K562 (cell line): Measurements from ENCODE around the gene DDAH2. TPM values are rescaled to one million over a fixed set of nuclear protein-coding genes. Genes with fewer than 3 reads are reported as not detected.
A peak's percentile ranks its signal among the peaks of the same experiment; 100 is the strongest.

ENCODE experiments used
- FOXJ2 ChIP-seq: fragments of 200-800 bp; sonication (Bioruptor generic); IDR thresholded peaks from 2 replicates; pipeline ENCODE4 v1.6.1; 2016; ENCODE audit warnings: missing genetic modification characterization, missing compliant biosample characterization
- HBP1 ChIP-seq: fragments of 450-650 bp; formaldehyde crosslinking; IDR thresholded peaks from 2 replicates; pipeline ENCODE4 v1.4.0; 2022; ENCODE audit warnings: missing genetic modification characterization
- KLF6 ChIP-seq: fragments of 250-450 bp; sonication (Bioruptor Pico); IDR thresholded peaks from 2 replicates; pipeline ENCODE4 v1.4.0; 2020; ENCODE audit warnings: mild to moderate bottlenecking, moderate library complexity, borderline replicate concordance
- NR2F6 ChIP-seq: fragments of 450-650 bp; formaldehyde crosslinking; IDR thresholded peaks from 2 replicates; pipeline ENCODE4 v1.4.0; 2020; ENCODE audit warnings: mild to moderate bottlenecking
- PML ChIP-seq: IDR thresholded peaks from 2 replicates; pipeline ENCODE4 v1.6.1; 2012; ENCODE audit warnings: low read length, inconsistent platforms
- PTRF ChIP-seq: fragments of 450-650 bp; IDR thresholded peaks from 2 replicates; pipeline ENCODE4 v1.6.1; 2016; ENCODE audit warnings: mild to moderate bottlenecking, missing genetic modification characterization, missing compliant biosample characterization
- RFX5 ChIP-seq: IDR thresholded peaks from 2 replicates; pipeline ENCODE4 v1.6.1; 2011; ENCODE audit warnings: low read depth, mild to moderate bottlenecking, improper control_type of control experiment, low read length
- RFX7 ChIP-seq: fragments of 250-450 bp; sonication (Bioruptor Pico); IDR thresholded peaks from 2 replicates; pipeline ENCODE4 v1.5.1; 2021; ENCODE audit warnings: mild to moderate bottlenecking
- SRSF1 ChIP-seq: fragments of 200-400 bp; formaldehyde crosslinking; IDR thresholded peaks from 2 replicates; pipeline ENCODE4 v1.6.1; 2017; ENCODE audit warnings: mild to moderate bottlenecking, low read depth, low read length, moderate library complexity
- ZNF444 ChIP-seq: fragments of 250-450 bp; sonication (Bioruptor Pico); IDR thresholded peaks from 2 replicates; pipeline ENCODE4 v1.4.0; 2020; ENCODE audit warnings: mild to moderate bottlenecking, moderate library complexity
- ZNF75A ChIP-seq: fragments of 450-650 bp; formaldehyde crosslinking; IDR thresholded peaks from 2 replicates; pipeline ENCODE4 v1.4.0; 2020; ENCODE audit warnings: mild to moderate bottlenecking
- polyA plus RNA-seq, 8 experiments: library from polyadenylated mRNA; depleted of rRNA in 4 of 8; stranded (reverse) in 5 of 8; unstranded in 3 of 8; fragments of >200 nt; fragmentation: Nextera tagmentation in 2 of 8; fragmentation: Illumina TruSeq in 1 of 8; extraction: Ambion mirVana in 2 of 8; extraction: Trizol in 1 of 8; gene quantifications; 2 replicates each; pipeline versions ENCODE4 v1.2.1 to v1.2.3, GENCODE V29; 2011 to 2014; ENCODE audit warnings: inconsistent platforms in 1 of 8, missing spikeins in 1 of 8
- total RNA-seq, 7 experiments: library from RNA; depleted of rRNA in 6 of 7; stranded (reverse); fragments of >200 nt in 6 of 7; fragmentation: Illumina TruSeq in 2 of 7; extraction: Trizol in 2 of 7; gene quantifications; 2 replicates each; pipeline versions ENCODE4 v1.2.1 to v1.2.3, GENCODE V29; 2011 to 2021; ENCODE audit warnings: low replicate concordance in 1 of 7
- TF ChIP-seq, protein P1 (sequence below): sonication (generic); formaldehyde crosslinking; IDR thresholded peaks from 2 replicates; pipeline ENCODE4 v1.8.0; 2022; ENCODE audit warnings: mild to moderate bottlenecking, missing genetic modification reagents, borderline replicate concordance
- TF ChIP-seq, protein P2 (sequence below), 2 experiments: fragments of 150-350 bp in 1 of 2; IDR thresholded peaks; 2 replicates each; pipeline ENCODE4 v1.6.1; 2012 to 2016; ENCODE audit warnings: low read depth in 2 of 2, low read length in 2 of 2, mild to moderate bottlenecking in 1 of 2, moderate library complexity in 1 of 2
- TF ChIP-seq, protein P3 (sequence below), 2 experiments: fragments of 450-650 bp in 1 of 2; sonication (generic) in 1 of 2; formaldehyde crosslinking in 1 of 2; IDR thresholded peaks in 1 of 2; conservative IDR thresholded peaks in 1 of 2; 2 replicates each; pipeline versions ENCODE4 v1.6.1 to v1.8.1; 2016 to 2023; ENCODE audit warnings: mild to moderate bottlenecking in 2 of 2, moderate library complexity in 2 of 2, inconsistent platforms in 1 of 2, missing genetic modification reagents in 1 of 2

Gene DDAH2
- total and polyA plus RNA-seq, 9 of the 15 experiments (the other 6 are each of a cell fraction or from before 2014, with no cell fraction given), result 1.8 to 45.4 (median 21.4) TPM

DNA sequence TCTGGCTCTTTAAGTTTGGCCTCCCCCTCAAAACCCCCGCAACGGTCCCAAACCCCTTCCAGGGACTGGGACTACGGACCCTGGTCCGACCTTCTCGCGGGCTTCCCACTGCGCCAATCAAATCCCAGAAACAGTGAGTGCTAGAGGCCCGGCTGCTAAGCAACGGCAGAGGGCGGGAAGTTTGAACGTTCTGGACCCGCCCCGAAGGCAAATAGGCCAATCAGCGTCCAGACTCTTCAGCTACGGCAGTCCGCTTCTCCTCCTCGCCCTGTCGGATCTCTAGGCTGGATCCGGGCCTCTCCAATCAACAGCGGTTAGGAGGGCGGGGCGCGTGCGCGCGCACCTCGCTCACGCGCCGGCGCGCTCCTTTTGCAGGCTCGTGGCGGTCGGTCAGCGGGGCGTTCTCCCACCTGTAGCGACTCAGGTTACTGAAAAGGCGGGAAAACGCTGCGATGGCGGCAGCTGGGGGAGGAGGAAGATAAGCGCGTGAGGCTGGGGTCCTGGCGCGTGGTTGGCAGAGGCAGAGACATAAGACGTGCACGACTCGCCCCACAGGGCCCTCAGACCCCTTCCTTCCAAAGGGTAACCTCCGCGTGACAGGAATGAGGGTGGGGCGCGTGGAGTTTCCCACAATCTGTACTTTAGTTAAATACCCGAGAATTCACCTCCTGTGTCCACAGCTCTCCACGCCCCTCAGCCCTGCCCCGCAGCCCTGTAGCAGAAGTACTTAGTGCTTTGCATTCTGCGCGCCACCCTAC is 10.7 kb upstream of the DDAH2 start, which contains the start of gene MSH5 (continued):
- TF ChIP-seq, protein P1, sequence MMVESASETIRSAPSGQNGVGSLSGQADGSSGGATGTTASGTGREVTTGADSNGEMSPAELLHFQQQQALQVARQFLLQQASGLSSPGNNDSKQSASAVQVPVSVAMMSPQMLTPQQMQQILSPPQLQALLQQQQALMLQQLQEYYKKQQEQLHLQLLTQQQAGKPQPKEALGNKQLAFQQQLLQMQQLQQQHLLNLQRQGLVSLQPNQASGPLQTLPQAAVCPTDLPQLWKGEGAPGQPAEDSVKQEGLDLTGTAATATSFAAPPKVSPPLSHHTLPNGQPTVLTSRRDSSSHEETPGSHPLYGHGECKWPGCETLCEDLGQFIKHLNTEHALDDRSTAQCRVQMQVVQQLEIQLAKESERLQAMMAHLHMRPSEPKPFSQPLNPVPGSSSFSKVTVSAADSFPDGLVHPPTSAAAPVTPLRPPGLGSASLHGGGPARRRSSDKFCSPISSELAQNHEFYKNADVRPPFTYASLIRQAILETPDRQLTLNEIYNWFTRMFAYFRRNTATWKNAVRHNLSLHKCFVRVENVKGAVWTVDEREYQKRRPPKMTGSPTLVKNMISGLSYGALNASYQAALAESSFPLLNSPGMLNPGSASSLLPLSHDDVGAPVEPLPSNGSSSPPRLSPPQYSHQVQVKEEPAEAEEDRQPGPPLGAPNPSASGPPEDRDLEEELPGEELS (CRISPR knock-in tag), result peak; percentile 98; the same call in 1 of the 2 replicates
- TF ChIP-seq RFX5, result peak; percentile 59; the same call in 1 of the 2 replicates
- 0 out of 2 replicates have a peak, but pooled peaks have one; percentile 53 for TF ChIP-seq RFX7 (CRISPR knock-in tag)
- peak; percentile 78 for TF ChIP-seq HBP1 (CRISPR knock-in tag)
- TF ChIP-seq PML, result peak; percentile 85; the same call in 1 of the 2 replicates
- TF ChIP-seq SRSF1, result peak; percentile 80; the same call in 1 of the 2 replicates
- no peak for TF ChIP-seq PTRF (tag)
- TF ChIP-seq, protein P2, sequence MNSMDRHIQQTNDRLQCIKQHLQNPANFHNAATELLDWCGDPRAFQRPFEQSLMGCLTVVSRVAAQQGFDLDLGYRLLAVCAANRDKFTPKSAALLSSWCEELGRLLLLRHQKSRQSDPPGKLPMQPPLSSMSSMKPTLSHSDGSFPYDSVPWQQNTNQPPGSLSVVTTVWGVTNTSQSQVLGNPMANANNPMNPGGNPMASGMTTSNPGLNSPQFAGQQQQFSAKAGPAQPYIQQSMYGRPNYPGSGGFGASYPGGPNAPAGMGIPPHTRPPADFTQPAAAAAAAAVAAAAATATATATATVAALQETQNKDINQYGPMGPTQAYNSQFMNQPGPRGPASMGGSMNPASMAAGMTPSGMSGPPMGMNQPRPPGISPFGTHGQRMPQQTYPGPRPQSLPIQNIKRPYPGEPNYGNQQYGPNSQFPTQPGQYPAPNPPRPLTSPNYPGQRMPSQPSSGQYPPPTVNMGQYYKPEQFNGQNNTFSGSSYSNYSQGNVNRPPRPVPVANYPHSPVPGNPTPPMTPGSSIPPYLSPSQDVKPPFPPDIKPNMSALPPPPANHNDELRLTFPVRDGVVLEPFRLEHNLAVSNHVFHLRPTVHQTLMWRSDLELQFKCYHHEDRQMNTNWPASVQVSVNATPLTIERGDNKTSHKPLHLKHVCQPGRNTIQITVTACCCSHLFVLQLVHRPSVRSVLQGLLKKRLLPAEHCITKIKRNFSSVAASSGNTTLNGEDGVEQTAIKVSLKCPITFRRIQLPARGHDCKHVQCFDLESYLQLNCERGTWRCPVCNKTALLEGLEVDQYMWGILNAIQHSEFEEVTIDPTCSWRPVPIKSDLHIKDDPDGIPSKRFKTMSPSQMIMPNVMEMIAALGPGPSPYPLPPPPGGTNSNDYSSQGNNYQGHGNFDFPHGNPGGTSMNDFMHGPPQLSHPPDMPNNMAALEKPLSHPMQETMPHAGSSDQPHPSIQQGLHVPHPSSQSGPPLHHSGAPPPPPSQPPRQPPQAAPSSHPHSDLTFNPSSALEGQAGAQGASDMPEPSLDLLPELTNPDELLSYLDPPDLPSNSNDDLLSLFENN (IDR thresholded peaks at IDR 0.05; ENCODE audit: low read depth in 2 of 2, low read length in 2 of 2), result peak in 1 of 2 experiments; percentile 16; a peak in 2 of 4 replicates
- TF ChIP-seq ZNF444 (CRISPR knock-in tag), result peak; percentile 68; the same call in 1 of the 2 replicates
- TF ChIP-seq NR2F6 (CRISPR knock-in tag), result peak; percentile 82; the same call in 1 of the 2 replicates
- 0 out of 2 replicates have a peak, but pooled peaks have one; percentile 62 for TF ChIP-seq ZNF75A (CRISPR knock-in tag)
- TF ChIP-seq, protein P3, sequence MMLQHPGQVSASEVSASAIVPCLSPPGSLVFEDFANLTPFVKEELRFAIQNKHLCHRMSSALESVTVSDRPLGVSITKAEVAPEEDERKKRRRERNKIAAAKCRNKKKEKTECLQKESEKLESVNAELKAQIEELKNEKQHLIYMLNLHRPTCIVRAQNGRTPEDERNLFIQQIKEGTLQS (IDR thresholded peaks at IDR 0.05), result no peak
- TF ChIP-seq, protein P3 (CRISPR knock-in tag; conservative IDR thresholded peaks at IDR 0.05), result peak; percentile 79; the same call in 1 of the 2 replicates
- TF ChIP-seq KLF6 (CRISPR knock-in tag), result peak; percentile 86
- 0 out of 2 replicates have a peak, but pooled peaks have one; percentile 62 for TF ChIP-seq FOXJ2 (tag)
